Progenitor cell of endocrine pancreas (in vitro differentiated cells): Measurements from ENCODE around the gene CLOCK. TPM values are rescaled to one million over a fixed set of nuclear protein-coding genes. Genes with fewer than 3 reads are reported as not detected.

ENCODE experiments used
- DNase-seq: peaks from one replicate; pipeline ENCODE4 v3.0.0; 2021; ENCODE audit warnings: low spot score; ENCODE audit not compliant: unreplicated experiment
- H3K27ac Mint-ChIP-seq: 2 replicates; pipeline ENCODE4 v1.8.0; 2021; ENCODE audit warnings: mild to moderate bottlenecking, moderate library complexity, mixed read lengths
- H3K27me3 Mint-ChIP-seq: 2 replicates; pipeline ENCODE4 v1.8.0; 2021; ENCODE audit warnings: mixed read lengths
- H3K36me3 Mint-ChIP-seq: 2 replicates; pipeline ENCODE4 v1.8.0; 2022; ENCODE audit warnings: mixed read lengths; ENCODE audit not compliant: insufficient read depth
- H3K4me1 Mint-ChIP-seq: 2 replicates; pipeline ENCODE4 v1.8.0; 2021; ENCODE audit warnings: low read depth, mixed read lengths
- H3K4me3 Mint-ChIP-seq: 2 replicates; pipeline ENCODE4 v1.8.0; 2021; ENCODE audit warnings: low read depth, mild to moderate bottlenecking, moderate library complexity, mixed read lengths
- H3K9me3 Mint-ChIP-seq: 2 replicates; pipeline ENCODE4 v1.8.0; 2021; ENCODE audit warnings: low read depth, mixed read lengths
- total RNA-seq: library from RNA; stranded (reverse); gene quantifications from 2 replicates; pipeline ENCODE4 v1.2.1, GENCODE V29; 2021
- TF ChIP-seq, protein P1 (sequence below): fragments of 200-600 bp; sonication (generic); IDR thresholded peaks from one replicate; pipeline ENCODE4 v1.5.0; 2021; ENCODE audit warnings: antibody characterized with exemption, mild to moderate bottlenecking; ENCODE audit not compliant: unreplicated experiment

The CLOCK gene
- total RNA-seq, 1 donor from 2014 or later = 16.0 TPM

DNA sequence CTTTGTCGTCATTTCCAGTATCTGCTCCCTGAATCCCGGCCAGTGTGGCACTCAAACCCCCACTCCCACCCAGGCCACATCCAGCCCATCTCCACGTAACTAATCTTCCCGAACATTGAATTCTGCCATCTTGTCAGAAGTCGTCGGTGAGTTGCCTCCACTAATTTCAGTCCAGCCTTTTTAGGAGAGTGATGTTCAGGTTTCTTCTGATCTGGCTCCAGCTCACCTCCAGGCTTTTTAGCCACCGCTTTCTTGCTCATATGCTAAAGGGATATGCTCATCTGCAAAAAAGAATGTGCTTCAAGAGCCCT is 149.6 kb downstream of the CLOCK start:
- Mint-ChIP-seq H3K4me1 (peaks cover 25% of the 10 kb centered on the region), H3K4me3 (peak overlapping the region; percentile 84), H3K27ac (peak overlapping the region; percentile 88), H3K27me3 (peaks cover 6% of the 10 kb centered on the region), H3K9me3 (no peaks in the 10 kb centered on the region), H3K36me3 (peaks cover 13% of the 10 kb centered on the region)
- TF ChIP-seq, protein P1, sequence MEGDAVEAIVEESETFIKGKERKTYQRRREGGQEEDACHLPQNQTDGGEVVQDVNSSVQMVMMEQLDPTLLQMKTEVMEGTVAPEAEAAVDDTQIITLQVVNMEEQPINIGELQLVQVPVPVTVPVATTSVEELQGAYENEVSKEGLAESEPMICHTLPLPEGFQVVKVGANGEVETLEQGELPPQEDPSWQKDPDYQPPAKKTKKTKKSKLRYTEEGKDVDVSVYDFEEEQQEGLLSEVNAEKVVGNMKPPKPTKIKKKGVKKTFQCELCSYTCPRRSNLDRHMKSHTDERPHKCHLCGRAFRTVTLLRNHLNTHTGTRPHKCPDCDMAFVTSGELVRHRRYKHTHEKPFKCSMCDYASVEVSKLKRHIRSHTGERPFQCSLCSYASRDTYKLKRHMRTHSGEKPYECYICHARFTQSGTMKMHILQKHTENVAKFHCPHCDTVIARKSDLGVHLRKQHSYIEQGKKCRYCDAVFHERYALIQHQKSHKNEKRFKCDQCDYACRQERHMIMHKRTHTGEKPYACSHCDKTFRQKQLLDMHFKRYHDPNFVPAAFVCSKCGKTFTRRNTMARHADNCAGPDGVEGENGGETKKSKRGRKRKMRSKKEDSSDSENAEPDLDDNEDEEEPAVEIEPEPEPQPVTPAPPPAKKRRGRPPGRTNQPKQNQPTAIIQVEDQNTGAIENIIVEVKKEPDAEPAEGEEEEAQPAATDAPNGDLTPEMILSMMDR = no peak
- no peak for DNase-seq

GRCh38 chr4:55396308-55397125 is 150.2 kb downstream of the CLOCK start:
- Mint-ChIP-seq H3K27ac (peak overlapping the region; percentile 88), H3K9me3 (no peaks in the 10 kb centered on the region), H3K36me3 (peaks cover 13% of the 10 kb centered on the region), H3K27me3 (peaks cover 6% of the 10 kb centered on the region), H3K4me1 (peaks cover 25% of the 10 kb centered on the region), H3K4me3 (peak overlapping the region; percentile 93)
- TF ChIP-seq, protein P1 = no peak
- peak; percentile 59 for DNase-seq

DNA sequence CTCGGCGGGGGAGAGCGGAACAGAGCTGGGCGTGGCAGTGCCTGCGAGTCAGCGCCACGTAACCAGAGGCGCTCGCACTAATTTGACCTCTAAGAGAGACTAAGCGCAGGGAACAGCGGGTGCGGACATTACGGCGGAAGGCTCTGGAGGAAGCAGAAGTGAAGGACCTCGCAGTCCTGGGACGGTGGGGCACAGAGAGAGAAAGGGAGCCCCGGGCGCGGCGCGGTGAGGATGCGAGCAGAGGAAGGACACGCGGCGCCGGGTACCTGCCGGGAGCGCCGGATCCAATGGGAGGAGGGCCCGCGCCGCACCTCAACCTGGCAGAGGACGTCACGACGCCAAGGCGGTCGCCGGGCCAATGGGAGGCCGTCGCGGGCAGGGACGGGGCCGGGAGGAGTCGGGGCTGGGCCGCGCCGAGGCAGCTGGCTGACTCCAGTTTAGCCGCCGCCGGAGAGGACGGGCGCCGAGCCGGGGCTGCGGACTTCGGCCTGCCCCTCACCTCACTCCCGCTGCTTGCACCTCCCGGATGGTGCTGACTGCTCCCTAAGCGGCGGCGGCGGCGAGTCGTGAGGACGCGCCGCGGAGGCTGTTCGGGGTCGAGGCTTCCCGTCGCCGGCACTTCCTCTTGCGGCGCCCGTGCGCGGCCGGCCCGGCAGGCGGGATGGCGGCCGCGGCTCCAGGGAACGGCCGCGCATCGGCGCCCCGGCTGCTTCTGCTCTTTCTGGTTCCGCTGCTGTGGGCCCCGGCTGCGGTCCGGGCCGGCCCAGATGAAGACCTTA is 151.0 kb downstream of the CLOCK start, which contains the start of gene TMEM165:
Gene TMEM165 (plus strand): TSS at position 429 of the 779 bp plus-strand sequence. CDS start 233 bp downstream, at position 662.
- TF ChIP-seq, protein P1 = no peak
- Mint-ChIP-seq H3K36me3 (peaks cover 8% of the 10 kb centered on the region), H3K4me1 (peaks cover 25% of the 10 kb centered on the region), H3K27ac (peak within 1 kb of the TSS; percentile 95), H3K27me3 (peaks cover 6% of the 10 kb centered on the region), H3K4me3 (peak within 1 kb of the TSS; percentile 93), H3K9me3 (no peaks in the 10 kb centered on the region)
- peak; percentile 89 for DNase-seq

- H3K4me1 Mint-ChIP-seq = peaks cover 25% of the 10 kb centered on the region
- peak overlapping the region; percentile 93 for H3K4me3 Mint-ChIP-seq
- H3K36me3 Mint-ChIP-seq = peaks cover 5% of the 10 kb centered on the region
- H3K27ac Mint-ChIP-seq = peak overlapping the region; percentile 95
- TF ChIP-seq, protein P1 = peak; percentile 20
- H3K27me3 Mint-ChIP-seq = peaks cover 6% of the 10 kb centered on the region
- no peaks in the 10 kb centered on the region for H3K9me3 Mint-ChIP-seq
- no peak for DNase-seq
These were observed 151.5 kb downstream of the CLOCK start for GRCh38 chr4:55395218-55395528.

DNA sequence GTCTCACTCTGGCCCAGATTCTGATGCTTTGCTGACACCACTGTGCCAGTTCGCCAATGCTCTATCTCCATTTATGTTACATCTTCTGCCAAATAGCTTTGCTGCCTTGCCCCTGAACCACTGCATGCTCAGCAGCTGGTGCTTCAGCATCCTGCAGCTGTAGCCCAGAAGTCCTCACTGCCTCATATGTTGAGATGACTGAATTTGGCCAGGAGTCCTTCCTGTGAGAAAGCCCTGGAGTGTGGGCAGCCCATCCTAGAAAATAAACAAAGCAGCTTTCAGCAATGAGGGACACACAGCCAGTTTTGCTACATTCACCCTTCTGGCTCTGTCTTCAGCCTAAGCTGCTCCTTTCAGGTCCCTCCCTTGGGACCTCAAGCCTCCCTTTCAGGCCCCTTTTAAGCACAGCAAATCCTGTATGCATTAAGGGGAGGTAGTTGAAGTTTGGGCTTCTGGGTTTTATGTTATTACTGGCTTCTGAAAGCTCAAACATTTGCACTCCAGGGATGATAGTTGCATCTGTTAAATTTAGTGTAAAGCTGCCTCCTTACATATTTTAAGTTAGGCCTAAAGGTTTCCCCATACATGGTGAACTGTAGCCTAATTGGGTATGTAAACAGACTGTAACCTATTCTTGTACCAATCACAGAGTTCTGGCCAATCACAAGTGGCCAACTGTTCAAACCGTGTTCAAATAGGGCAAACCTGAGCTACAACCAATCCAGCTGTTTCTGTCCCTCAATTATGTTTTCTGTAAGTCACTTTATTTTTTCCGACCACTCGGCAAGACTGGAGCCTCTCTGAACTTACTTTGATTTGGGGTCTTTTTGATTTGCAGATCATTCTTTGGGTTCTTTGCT is 153.0 kb downstream of the CLOCK start:
- H3K4me3 Mint-ChIP-seq = peak overlapping the region; percentile 42
- DNase-seq = no peak

More for the DNA sequence above, 153.0 kb downstream of the CLOCK start:
- Mint-ChIP-seq H3K27ac (no peak overlapping the region), H3K9me3 (no peaks in the 10 kb centered on the region), H3K27me3 (peaks cover 6% of the 10 kb centered on the region), H3K36me3 (peaks cover 2% of the 10 kb centered on the region), H3K4me1 (peaks cover 19% of the 10 kb centered on the region)
- TF ChIP-seq, protein P1 = no peak
